B cell (primary cell): ENCODE data around the gene USP53.

ENCODE experiments used
- EZH2 ChIP-seq: IDR thresholded peaks from 2 replicates; pipeline ENCODE4 v1.6.1; 2012; ENCODE audit warnings: borderline replicate concordance, low read depth, mild to moderate bottlenecking, moderate library complexity, low read length; ENCODE audit not compliant: insufficient read depth, poor library complexity, severe bottlenecking
- TF ChIP-seq, protein P1 (sequence below): fragments of 200-600 bp; IDR thresholded peaks from one replicate; pipeline ENCODE4 v1.8.0; 2022; ENCODE audit warnings: antibody characterized with exemption, mild to moderate bottlenecking

DNA sequence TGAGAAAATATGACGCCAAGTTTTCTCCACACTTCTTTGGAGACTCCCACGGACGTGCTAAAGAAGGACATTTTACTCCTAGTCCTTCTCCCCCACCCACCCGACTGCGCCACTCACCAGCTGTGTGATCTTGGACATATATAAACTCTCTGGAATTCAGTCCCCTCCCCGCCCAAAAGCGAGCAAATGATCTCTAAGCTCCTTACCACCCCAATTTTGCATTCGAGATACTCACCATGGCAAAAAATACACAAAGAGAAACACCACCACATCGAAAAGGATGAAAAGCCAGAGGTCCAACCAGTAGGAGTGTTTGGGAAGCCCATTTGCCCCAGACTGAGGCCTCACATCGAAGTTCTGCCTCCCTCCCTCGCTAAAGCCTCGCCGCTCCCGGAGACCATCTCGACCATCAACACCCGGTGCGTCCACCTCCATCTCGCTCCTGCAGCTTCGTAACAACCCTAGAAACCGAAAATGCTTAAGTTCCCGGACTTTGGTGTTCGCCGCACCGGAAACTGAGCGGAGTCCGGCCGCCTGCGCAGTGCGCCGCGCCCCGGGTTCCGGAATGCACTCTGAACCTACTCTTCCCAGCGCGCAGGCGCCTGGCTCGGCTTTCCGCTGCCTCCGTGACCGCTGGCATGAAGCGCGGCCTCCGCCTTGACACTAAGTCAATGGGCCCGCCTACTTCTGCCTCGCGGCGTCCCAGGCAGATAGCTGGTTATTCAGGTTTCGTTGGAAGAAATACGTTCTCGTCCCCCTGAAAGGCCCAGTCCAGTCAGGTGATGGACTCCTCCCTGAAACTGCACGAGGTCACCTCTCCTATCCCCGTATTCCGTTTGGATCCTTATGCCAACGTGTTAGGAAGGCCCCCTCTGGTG is 87.8 kb downstream of the USP53 start:
- TF ChIP-seq, protein P1, sequence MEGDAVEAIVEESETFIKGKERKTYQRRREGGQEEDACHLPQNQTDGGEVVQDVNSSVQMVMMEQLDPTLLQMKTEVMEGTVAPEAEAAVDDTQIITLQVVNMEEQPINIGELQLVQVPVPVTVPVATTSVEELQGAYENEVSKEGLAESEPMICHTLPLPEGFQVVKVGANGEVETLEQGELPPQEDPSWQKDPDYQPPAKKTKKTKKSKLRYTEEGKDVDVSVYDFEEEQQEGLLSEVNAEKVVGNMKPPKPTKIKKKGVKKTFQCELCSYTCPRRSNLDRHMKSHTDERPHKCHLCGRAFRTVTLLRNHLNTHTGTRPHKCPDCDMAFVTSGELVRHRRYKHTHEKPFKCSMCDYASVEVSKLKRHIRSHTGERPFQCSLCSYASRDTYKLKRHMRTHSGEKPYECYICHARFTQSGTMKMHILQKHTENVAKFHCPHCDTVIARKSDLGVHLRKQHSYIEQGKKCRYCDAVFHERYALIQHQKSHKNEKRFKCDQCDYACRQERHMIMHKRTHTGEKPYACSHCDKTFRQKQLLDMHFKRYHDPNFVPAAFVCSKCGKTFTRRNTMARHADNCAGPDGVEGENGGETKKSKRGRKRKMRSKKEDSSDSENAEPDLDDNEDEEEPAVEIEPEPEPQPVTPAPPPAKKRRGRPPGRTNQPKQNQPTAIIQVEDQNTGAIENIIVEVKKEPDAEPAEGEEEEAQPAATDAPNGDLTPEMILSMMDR = no peak
- TF ChIP-seq EZH2 = no peak
